Testis (tissue), 3 donors: ENCODE results near the gene FSHR. TPM values are rescaled to one million over a fixed set of nuclear protein-coding genes. Genes with fewer than 3 reads are reported as not detected.

Source experiments
- DNase-seq: peaks from one replicate; pipeline ENCODE4 v3.0.0-alpha.2; 2019
- H3K27ac ChIP-seq, 2 donors: fragments of 200-600 bp; sonication (generic); one replicate each; pipeline ENCODE4 v1.5.1; 2019
- H3K27me3 ChIP-seq: fragments of 200-600 bp; sonication (generic); one replicate; pipeline ENCODE4 v1.5.1; 2019
- H3K36me3 ChIP-seq: fragments of 200-600 bp; sonication (generic); one replicate; pipeline ENCODE4 v1.5.1; 2017; ENCODE audit warnings: low read depth; ENCODE audit errors: missing control alignments
- H3K4me1 ChIP-seq: fragments of 200-600 bp; sonication (generic); one replicate; pipeline ENCODE4 v1.5.1; 2019
- H3K4me3 ChIP-seq, 2 donors: fragments of 200-600 bp; sonication (generic); one replicate each; pipeline ENCODE4 v1.5.1; 2017 to 2019
- H3K9me3 ChIP-seq: fragments of 200-600 bp; sonication (generic); one replicate; pipeline ENCODE4 v1.5.1; 2017
- POLR2A ChIP-seq: fragments of 450-650 bp; IDR thresholded peaks from one replicate; pipeline ENCODE4 v1.6.1; 2017; ENCODE audit warnings: antibody characterized with exemption, mild to moderate bottlenecking, moderate library complexity
- WGBS, 2 donors: methylation state at CpG; one replicate each; pipeline ENCODE4 v1.1.5; 2018; 5-methylcytosine and 5-hydroxymethylcytosine counted together
- intact Hi-C: fragments of 100-400 bp; cut with DNase I; formaldehyde crosslinking; loops from one replicate; pipeline ENCODE4 v1.15.1; 2023; ENCODE audit warnings: low total_unique reads
- polyA plus RNA-seq: library from polyadenylated mRNA; stranded (reverse); fragments of 350-450 nt; fragmentation: Illumina TruSeq; extraction: RNeasy Lipid Tissue Mini Kit (QIAGEN cat#74804); gene quantifications from one replicate; pipeline ENCODE4 v1.2.3, GENCODE V29; 2014; ENCODE audit warnings: low read depth, low replicate concordance; ENCODE audit not compliant: insufficient read depth
- total RNA-seq, 2 donors: library from RNA; depleted of rRNA; stranded (reverse); fragments of >200 nt; gene quantifications; one replicate each; pipeline ENCODE4 v1.2.3, GENCODE V29; 2016
- TF ChIP-seq, protein P1 (sequence below), 3 experiments: fragments of 450-650 bp in 2 of 3; fragments of 200-600 bp in 1 of 3; sonication (generic) in 1 of 3; IDR thresholded peaks; one replicate each; pipeline ENCODE4 v1.5.1; 2016 to 2019; ENCODE audit warnings: antibody characterized with exemption in 3 of 3, mild to moderate bottlenecking in 2 of 3, moderate library complexity in 1 of 3

FSHR gene
- total and polyA plus RNA-seq, 3 donors from 2014 or later: 8.8 to 22.6 (median 22.0) TPM

DNA sequence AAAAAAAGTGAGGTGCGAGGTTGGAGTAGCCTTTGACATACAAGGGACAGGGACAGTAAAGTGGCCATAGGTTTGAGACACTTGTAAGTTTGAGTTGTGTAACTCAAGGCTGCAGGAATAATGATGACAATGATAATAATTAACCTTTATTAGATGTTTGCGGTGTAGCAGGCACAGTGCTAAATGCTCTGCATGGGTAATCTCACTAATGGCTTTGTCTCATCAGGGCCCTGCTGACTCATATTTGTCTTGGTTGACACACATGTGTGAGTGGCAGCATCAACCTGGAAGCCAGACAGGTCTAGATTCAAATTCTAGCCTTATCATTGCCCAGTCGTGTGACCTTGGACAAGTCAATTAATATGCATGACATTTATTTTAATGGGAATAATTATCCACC is 126.2 kb downstream of the FSHR start:
- H3K4me1 ChIP-seq: no peaks in the 10 kb centered on the region
- H3K9me3 ChIP-seq: no peaks in the 10 kb centered on the region
- 84 to 90% methylated on average over 3 of the region's 3 CpGs for WGBS, 2 donors
- no peak for TF ChIP-seq POLR2A
- TF ChIP-seq, protein P1, sequence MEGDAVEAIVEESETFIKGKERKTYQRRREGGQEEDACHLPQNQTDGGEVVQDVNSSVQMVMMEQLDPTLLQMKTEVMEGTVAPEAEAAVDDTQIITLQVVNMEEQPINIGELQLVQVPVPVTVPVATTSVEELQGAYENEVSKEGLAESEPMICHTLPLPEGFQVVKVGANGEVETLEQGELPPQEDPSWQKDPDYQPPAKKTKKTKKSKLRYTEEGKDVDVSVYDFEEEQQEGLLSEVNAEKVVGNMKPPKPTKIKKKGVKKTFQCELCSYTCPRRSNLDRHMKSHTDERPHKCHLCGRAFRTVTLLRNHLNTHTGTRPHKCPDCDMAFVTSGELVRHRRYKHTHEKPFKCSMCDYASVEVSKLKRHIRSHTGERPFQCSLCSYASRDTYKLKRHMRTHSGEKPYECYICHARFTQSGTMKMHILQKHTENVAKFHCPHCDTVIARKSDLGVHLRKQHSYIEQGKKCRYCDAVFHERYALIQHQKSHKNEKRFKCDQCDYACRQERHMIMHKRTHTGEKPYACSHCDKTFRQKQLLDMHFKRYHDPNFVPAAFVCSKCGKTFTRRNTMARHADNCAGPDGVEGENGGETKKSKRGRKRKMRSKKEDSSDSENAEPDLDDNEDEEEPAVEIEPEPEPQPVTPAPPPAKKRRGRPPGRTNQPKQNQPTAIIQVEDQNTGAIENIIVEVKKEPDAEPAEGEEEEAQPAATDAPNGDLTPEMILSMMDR (IDR thresholded peaks at IDR 0.05): no peak
- no peaks in the 10 kb centered on the region for H3K36me3 ChIP-seq
- intact Hi-C loops: no loop called here
- DNase-seq: no peak
- no peak overlapping the region for H3K4me3 ChIP-seq
- H3K27me3 ChIP-seq: no peaks in the 10 kb centered on the region
- no peak overlapping the region for H3K27ac ChIP-seq

DNA sequence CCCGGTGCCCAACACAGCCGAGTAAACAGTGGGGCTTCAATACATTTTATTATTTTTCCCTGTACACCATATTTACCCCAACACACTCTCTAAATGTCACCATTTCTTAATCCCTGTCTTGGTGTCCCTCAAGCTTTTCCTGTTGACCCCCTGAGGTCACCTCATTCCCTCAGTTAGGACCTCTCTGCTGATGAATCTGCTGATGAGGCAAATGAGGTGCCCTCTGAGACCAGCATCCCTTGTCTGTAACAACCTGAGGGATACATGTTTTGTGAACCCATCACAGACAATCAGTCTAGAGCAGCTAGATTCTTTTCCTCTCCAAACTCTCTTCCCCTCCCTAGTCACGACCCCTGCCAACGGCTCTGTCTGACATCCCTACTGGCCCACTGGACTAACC is 127.6 kb downstream of the FSHR start:
- no peaks in the 10 kb centered on the region for H3K9me3 ChIP-seq
- no peak overlapping the region for H3K27ac ChIP-seq
- no peaks in the 10 kb centered on the region for H3K36me3 ChIP-seq
- TF ChIP-seq, protein P1 (IDR thresholded peaks at IDR 0.05): no peak
- TF ChIP-seq POLR2A: no peak
- intact Hi-C loops: no loop called here
- WGBS, 2 donors: 87 to 91% methylated on average over 4 of the region's 4 CpGs
- no peak for DNase-seq
- no peak overlapping the region for H3K4me3 ChIP-seq
- H3K27me3 ChIP-seq: no peaks in the 10 kb centered on the region
- no peaks in the 10 kb centered on the region for H3K4me1 ChIP-seq

DNA sequence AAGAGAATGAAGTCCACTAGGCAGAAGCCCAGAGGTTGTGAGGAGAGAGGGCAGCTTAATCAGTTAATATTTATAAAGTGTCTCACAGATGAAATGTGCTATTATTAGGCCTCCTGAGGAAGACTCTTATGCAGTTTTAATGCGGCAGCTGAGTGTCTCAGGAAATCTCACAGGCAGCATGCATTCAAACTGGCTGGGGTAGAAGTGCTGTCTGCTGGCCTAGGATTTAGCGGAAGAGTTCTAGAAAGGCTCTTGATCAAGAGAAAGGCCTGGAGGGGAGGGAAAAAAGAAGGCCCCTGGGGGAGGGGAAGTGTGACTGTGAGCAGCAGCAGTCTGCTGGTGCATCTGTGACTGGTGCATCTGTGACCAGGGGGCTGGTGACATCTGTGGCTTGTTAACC is 133.0 kb downstream of the FSHR start:
- no peak for DNase-seq
- H3K4me3 ChIP-seq: no peak overlapping the region
- H3K27ac ChIP-seq: no peak overlapping the region
- no peaks in the 10 kb centered on the region for H3K9me3 ChIP-seq
- TF ChIP-seq, protein P1 (IDR thresholded peaks at IDR 0.05): no peak
- TF ChIP-seq POLR2A: no peak
- 77 to 88% methylated on average over 2 of the region's 2 CpGs for WGBS, 2 donors
- no peaks in the 10 kb centered on the region for H3K4me1 ChIP-seq
- no peaks in the 10 kb centered on the region for H3K27me3 ChIP-seq
- intact Hi-C loops: no loop called here
- H3K36me3 ChIP-seq: no peaks in the 10 kb centered on the region

DNA sequence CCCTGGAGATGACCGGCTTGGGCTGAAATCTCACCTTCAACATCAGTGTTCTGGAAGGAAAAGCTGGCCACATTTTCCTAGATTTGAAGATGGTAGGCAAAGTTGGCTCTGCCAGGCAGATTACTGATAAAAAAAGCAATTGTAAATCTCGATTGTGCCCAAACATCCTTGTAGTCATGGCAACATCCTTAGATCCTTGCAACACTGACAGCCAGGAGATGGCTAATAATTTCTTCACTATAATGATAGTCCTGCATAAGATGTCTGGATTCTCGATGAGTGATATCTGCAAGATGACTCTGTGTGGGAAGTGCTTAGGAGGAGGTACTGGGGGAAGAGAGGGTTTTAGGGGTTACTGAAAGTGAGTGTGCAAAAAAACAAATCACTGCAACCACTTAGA is 149.1 kb downstream of the FSHR start:
- no peaks in the 10 kb centered on the region for H3K27me3 ChIP-seq
- no peak for TF ChIP-seq POLR2A
- TF ChIP-seq, protein P1 (IDR thresholded peaks at IDR 0.05): no peak
- no peaks in the 10 kb centered on the region for H3K9me3 ChIP-seq
- H3K27ac ChIP-seq: no peak overlapping the region
- intact Hi-C loops: no loop called here
- H3K4me1 ChIP-seq: no peaks in the 10 kb centered on the region
- no peaks in the 10 kb centered on the region for H3K36me3 ChIP-seq
- H3K4me3 ChIP-seq: no peak overlapping the region
- DNase-seq: no peak
- 79 to 81% methylated on average over 3 of the region's 3 CpGs for WGBS, 2 donors

DNA sequence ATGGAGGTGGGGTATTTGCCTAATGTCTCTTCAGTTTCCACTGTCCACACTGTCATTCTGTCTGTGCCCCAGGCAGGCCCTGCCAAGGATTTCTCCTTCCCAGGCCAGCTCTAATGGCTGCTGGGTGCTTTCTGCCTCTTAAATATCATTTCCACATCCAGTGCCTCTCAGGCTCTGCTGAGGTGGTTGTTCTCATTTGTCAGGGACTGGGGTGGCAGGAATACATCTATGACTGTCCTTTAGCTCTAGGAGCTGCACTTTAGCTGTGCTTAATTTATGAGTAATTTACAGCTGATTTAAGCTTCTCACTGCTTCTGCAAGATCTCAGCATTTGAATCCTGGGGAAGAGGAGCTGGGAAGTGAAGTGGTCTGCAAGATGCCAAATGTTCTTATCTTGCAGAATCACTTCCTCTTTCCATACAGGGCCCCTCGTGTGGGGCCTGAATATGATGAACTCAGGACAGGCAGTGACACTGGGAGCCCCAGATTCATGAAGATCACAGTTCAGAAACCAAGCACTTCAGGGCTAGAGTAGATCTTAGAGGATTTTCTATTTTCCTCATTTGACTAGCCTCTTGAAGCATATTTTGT is 150.2 kb downstream of the FSHR start:
- Histone ChIP-seq H3K9me3 (no peaks in the 10 kb centered on the region), H3K4me1 (no peaks in the 10 kb centered on the region), H3K27ac (no peak overlapping the region), H3K4me3 (no peak overlapping the region), H3K36me3 (no peaks in the 10 kb centered on the region), H3K27me3 (no peaks in the 10 kb centered on the region)
- intact Hi-C loops: no loop called here
- no peak for DNase-seq
- 16 to 27% methylated on average over 1 of the region's 1 CpG for WGBS, 2 donors
- TF ChIP-seq, protein P1 (IDR thresholded peaks at IDR 0.05): no peak
- no peak for TF ChIP-seq POLR2A
